ENCODE data around the gene ZSWIM3.
A peak's percentile ranks its signal among the peaks of the same experiment; 100 is the strongest.
"Not testable (repeated sequence)": the region's sequence is repeated elsewhere in the genome, so short reads cannot be mapped to it uniquely, and the experiment has no call there.

Gene ZSWIM3

GRCh38 chr20:45890985-45891983, 33.9 kb downstream of the ZSWIM3 start, which contains the start of the genes CTSA and NEURL2:
TSS of gene CTSA (plus strand) at chr20:45891335. CDS start at chr20:45891569, 234 bp downstream.
TSS of gene NEURL2 (minus strand) at chr20:45891208. CDS start at chr20:45890991, 217 bp downstream.
- peak; percentile 17 for DNase-seq

DNA sequence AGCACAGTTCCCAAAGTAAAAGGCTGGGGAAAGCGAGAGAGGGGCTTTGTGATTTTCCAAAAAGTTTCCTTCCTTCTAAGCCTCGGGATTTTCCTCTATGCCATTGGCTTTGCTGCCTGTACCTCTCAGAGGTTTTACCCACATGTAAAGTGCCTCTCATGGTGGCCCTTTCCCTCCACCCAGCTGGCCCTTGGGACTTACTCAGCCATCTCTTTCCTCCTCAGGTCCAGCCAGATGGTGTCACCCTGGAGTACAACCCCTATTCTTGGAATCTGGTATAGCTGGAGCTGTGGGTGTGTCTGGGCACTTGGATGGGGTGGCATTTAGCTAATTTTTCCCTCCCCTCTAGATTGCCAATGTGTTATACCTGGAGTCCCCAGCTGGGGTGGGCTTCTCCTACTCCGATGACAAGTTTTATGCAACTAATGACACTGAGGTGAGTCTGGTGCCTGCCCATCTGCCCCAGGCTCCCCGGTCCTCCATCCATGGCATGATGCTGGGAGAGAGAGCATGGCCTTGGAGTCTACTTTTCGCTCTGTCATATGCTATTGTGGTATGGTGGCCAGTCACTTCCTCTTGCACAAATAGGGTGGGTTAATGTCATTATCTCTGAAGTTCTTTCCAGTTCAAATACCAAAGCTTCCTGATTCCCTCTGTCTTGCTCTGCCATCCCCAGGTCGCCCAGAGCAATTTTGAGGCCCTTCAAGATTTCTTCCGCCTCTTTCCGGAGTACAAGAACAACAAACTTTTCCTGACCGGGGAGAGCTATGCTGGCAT, 34.8 kb downstream of the ZSWIM3 start:
- no peak for DNase-seq

GRCh38 chr20:45892828-45893500, 35.5 kb downstream of the ZSWIM3 start:
- DNase-seq: no peak

- DNase-seq: no peak
These were observed 36.4 kb downstream of the ZSWIM3 start for GRCh38 chr20:45893831-45894230.

- DNase-seq: no peak
These were observed 37.4 kb downstream of the ZSWIM3 start for GRCh38 chr20:45894797-45895196.

- DNase-seq: no peak
These were observed 39.3 kb downstream of the ZSWIM3 start for GRCh38 chr20:45896641-45897161.

DNA sequence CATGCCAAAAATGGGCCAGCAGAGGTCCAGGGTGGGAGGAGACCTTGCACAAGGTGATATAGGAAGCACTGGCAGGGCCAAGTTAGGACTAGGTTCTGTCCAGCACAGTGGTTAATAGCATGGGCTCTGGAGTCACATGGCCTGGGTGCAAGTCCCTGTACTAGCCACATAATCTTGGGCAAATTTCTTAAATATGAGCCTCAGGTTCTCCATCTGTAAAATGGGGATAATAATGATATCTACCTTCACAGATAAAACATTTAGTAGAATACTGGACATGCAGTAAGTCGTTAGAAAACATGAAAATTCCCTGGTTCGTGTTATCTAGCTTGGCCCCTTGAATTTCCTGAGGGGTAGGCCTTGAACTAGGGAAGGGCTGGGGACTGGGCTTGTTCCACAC, 39.9 kb downstream of the ZSWIM3 start:
- no peak for DNase-seq

GRCh38 chr20:45897692-45898091, 40.3 kb downstream of the ZSWIM3 start:
- DNase-seq: no peak

- no peak for DNase-seq
These were observed 40.9 kb downstream of the ZSWIM3 start for GRCh38 chr20:45898285-45898684.

DNA sequence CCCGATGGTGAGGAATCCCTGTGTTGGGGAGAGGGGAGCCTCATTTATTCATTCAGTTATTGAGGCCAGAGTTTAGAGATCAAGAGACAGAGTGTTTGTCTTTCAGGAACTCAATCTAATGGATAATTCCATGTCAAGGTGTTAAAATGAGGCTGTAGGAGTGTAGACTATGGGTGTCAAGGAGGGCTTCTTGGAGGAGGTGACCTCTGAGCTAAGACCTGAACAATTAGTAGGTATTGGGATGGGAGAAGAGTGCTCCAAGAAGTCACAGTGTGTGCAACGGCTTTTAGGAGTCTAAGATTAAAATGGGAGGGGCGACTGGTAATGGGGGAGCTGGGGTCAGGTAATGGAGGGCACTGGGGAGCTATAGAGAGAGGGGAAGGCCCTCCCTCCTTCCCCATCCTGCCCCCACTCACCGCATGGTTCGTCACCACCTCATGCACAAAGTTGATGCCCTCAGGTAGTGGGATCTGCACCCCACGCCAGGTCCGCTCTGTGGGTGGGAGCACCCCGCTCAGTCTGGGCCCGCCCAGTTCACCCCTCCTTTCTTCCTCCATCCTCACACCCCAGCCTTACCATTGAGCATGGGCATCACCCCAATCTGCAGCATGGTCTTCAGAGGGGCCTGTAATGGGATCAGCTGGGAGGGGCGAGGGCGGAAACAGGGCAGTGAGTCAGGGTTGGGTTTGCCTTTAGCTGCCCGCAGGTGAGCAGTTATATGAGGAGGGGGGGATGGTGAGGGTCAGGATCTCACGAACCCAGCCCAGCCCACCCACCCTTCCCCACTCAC, 41.8 kb downstream of the ZSWIM3 start:
- DNase-seq: no peak

- DNase-seq: not testable (repeated sequence)
These were observed 43.9 kb downstream of the ZSWIM3 start for GRCh38 chr20:45901332-45901731.

DNA sequence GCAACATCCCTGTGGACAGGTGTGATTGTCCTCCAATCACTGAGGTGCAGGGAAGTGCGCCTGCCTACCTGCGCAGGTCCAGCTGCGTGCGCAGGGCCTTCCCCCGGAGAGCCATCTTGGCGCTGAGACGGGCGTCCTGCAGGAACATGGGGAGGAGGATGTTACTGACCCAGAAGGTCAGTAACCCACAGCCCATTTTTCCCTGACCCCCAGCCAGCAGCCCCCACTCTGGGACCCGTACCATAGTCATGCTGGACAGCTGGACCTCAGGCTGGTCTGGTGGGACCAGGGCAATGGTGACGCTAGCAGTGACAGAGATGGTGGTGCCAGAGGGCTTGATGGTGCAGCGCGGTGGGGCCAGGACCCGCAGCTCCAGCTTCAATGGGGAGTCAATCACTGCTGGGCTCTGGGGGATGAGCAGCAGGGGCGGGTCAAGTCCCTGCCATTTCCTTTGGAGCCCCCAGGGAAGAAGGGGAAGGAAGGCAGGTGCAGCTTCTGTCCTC, 44.8 kb downstream of the ZSWIM3 start:
- no peak for DNase-seq

DNA sequence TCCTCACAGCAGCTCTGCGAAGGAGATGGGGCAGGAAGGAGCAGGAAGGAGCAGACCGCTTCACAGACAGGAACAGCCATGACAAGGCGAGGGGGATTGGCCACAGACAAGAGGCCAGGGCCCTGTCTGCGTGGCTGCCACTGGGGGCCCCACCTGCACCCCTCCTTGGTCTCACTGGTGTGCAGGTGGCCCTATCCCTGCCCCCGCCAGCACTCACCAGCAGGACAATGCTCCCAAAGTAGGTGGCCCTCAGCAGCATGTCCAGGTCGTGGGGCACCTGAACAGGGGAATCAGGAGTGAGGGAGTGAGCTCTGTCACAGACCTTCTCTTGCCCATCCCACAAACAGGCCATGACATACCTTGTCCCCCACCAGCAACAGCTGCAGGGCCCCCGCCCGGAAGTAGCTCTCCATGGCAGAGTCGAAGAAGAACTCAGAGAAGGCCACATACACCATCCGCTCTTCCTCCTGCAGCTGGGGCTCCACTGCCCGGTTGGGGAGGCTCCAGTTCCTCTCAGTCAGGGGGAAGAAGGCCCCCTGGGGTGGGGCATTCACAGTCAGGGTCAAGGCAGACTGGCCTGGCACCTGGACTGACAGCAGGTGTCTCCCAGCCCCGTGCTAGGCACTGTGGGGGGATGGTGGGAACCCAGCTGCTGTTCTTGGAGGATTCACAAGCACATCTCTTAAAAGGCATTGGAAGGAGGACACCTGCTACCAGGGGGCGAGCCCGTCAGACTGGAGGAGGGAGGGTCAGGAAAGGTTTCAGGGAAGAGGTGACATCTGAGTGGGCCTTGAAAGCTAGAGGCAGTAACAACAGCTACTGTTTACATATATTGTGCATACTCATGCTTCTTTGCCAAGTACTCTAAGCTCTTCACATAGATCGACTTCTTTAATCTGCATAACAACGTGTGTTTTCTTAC, 47.4 kb downstream of the ZSWIM3 start:
- DNase-seq: no peak

GRCh38 chr20:45905505-45906079, 48.2 kb downstream of the ZSWIM3 start:
- DNase-seq: no peak

GRCh38 chr20:45907219-45907948, 50.0 kb downstream of the ZSWIM3 start:
- DNase-seq: no peak

- DNase-seq: no peak
These were observed 50.7 kb downstream of the ZSWIM3 start for GRCh38 chr20:45908084-45908483.

DNA sequence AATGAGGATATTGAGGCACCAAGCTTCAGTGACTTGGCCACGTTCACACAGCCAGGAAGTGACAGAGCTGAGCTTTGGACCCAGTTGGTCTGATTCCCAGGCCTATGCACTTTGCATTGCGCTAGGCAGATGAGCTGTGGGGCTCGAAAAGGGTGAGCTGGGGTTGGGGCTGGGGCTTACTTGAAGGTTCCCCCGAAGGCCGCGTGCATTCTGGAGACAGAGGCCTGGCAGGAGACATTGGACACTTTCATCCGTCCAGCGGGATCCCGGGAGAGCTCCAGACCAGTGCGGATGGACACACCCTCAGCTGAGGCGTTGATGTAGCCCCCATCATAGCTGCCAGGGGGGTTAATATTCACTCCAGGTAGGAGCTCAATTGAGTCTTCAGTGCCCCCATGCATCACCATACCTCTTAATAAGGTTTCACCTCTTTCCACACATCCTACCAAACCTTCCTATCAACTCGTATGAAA, 52.0 kb downstream of the ZSWIM3 start:
- DNase-seq: no peak

- DNase-seq: no peak
These were observed 52.6 kb downstream of the ZSWIM3 start for GRCh38 chr20:45909817-45910669.

Data from NCI-H1436 treated with DMSO at 0.1 percent for 48 hours (cell line).